Activated naive CD4-positive, alpha-beta T cell treated with anti-CD3 and anti-CD28 coated beads, Interleukin-2, amount 10 ng/mL, durations not matched to agents 7 days and 5 days (primary cell): ENCODE data around the gene EFHD1.
A peak's percentile ranks its signal among the peaks of the same experiment; 100 is the strongest.

Source experiments
- CTCF ChIA-PET: fragments of 350-600 bp; sonication (Branson Sonifier 250); formaldehyde crosslinking; loops from one replicate; lab custom pipeline; 2021; ENCODE audit warnings: antibody characterized with exemption; lab: Charles Lee
- DNase-seq: peaks from one replicate; pipeline ENCODE4 v3.0.0-alpha.2; 2020
- H3K27ac Mint-ChIP-seq: one replicate; pipeline ENCODE4 v1.8.0; 2021; ENCODE audit warnings: mild to moderate bottlenecking, moderate library complexity, mixed read lengths
- H3K27me3 Mint-ChIP-seq: one replicate; pipeline ENCODE4 v1.8.0; 2021; ENCODE audit warnings: mild to moderate bottlenecking, mixed read lengths
- H3K36me3 Mint-ChIP-seq: one replicate; pipeline ENCODE4 v1.8.0; 2021; ENCODE audit warnings: mixed read lengths
- H3K4me1 Mint-ChIP-seq: one replicate; pipeline ENCODE4 v1.8.0; 2021; ENCODE audit warnings: mixed read lengths
- H3K4me3 Mint-ChIP-seq: one replicate; pipeline ENCODE4 v1.8.0; 2021; ENCODE audit warnings: mild to moderate bottlenecking, moderate library complexity, mixed read lengths
- H3K9me3 Mint-ChIP-seq: one replicate; pipeline ENCODE4 v1.8.0; 2021; ENCODE audit warnings: mixed read lengths

EFHD1 gene

DNA sequence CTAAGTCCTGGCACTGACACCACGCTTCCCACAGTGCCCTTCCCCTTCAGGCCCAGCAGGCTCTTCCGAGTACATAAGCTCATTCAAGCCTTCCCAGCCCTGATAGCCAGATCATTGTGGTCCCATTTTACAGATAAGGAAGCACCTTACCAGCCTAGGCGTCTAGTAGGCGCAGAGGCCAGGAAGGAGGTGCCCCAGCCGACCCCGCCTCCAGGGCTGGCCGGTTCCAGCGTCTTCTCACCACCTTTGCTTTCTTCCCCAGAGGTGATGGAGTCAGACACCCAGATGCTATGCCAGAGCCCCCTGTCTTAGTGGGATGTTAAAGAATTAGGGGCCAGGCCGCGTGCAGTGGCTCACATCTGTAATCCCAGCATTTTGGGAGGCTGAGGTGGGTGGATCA is 28.9 kb upstream of the EFHD1 start:
- Mint-ChIP-seq H3K36me3 (no peaks in the 10 kb centered on the region), H3K27ac (no peak overlapping the region), H3K9me3 (no peaks in the 10 kb centered on the region), H3K4me3 (no peak overlapping the region), H3K27me3 (peaks cover 30% of the 10 kb centered on the region), H3K4me1 (peaks cover 11% of the 10 kb centered on the region)
- DNase-seq, result no peak
- CTCF ChIA-PET, result interaction anchor here (2.1 kb wide), 1 partner anchor 449 kb away, joined by 9 read pairs; no protein-coding TSS in a partner anchor

DNA sequence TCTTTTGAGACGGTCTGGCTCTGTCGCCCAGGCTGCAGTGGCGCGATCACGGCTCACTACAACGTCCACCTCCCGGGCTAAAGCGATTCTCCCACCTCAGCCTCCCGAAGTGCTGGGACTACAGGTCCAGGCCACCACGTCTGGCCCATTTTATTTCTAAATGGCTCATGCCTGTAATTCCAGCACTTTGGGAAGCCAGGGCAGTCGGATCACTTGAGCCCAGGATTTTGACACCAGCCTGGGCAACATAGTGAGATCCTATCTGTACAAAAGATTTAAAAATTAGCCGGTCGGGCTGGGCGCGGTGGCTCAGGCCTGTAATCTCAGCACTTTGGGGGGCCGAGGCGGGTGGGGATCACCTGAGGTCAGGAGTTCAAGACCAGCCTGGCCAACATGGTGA is 26.4 kb upstream of the EFHD1 start:
- peaks cover 32% of the 10 kb centered on the region for H3K27me3 Mint-ChIP-seq
- no peak overlapping the region for H3K27ac Mint-ChIP-seq
- no peaks in the 10 kb centered on the region for H3K9me3 Mint-ChIP-seq
- no peak for DNase-seq
- H3K4me3 Mint-ChIP-seq, result no peak overlapping the region
- peaks cover 11% of the 10 kb centered on the region for H3K4me1 Mint-ChIP-seq
- CTCF ChIA-PET, result interaction anchor here (0.6 to 0.7 kb wide), 2 partner anchors 13 to 72 kb away, joined by 3 read pairs; no protein-coding TSS in a partner anchor
- no peaks in the 10 kb centered on the region for H3K36me3 Mint-ChIP-seq

GRCh38 chr2:232609607-232610006 is 23.8 kb upstream of the EFHD1 start:
- DNase-seq, result no peak
- Mint-ChIP-seq H3K36me3 (no peaks in the 10 kb centered on the region), H3K4me3 (no peak overlapping the region), H3K27me3 (peaks cover 16% of the 10 kb centered on the region), H3K9me3 (no peaks in the 10 kb centered on the region), H3K27ac (no peak overlapping the region), H3K4me1 (peaks cover 11% of the 10 kb centered on the region)
- CTCF ChIA-PET, result interaction anchor here (0.8 to 2.0 kb wide), 2 partner anchors 9 to 49 kb away, joined by 3 to 6 read pairs; no protein-coding TSS in a partner anchor

DNA sequence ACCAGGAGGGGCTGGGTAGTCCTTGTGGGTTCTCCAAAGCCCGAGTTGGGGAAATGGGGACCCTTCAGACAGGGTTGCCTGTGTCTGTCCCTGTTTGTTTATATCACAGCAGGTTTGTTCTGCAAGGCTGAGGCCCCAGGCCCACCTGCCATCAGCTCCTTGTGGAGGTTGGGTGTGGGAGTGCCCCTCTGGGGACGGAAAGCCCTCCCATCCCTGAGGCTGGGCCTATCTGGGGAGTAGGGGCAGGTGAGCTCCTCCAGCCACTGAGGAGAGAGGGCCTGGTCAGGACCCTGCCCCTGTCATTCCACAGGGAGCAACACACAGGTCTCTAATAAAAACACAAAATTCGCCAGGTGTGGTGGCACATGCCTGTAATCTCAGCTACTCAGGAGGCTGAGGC is 23.3 kb upstream of the EFHD1 start:
- DNase-seq, result no peak
- no peaks in the 10 kb centered on the region for H3K9me3 Mint-ChIP-seq
- H3K4me3 Mint-ChIP-seq, result no peak overlapping the region
- peaks cover 11% of the 10 kb centered on the region for H3K4me1 Mint-ChIP-seq
- CTCF ChIA-PET, result interaction anchor here (0.8 to 2.0 kb wide), 2 partner anchors 10 to 49 kb away, joined by 3 to 6 read pairs; no protein-coding TSS in a partner anchor
- no peak overlapping the region for H3K27ac Mint-ChIP-seq
- H3K27me3 Mint-ChIP-seq, result peaks cover 14% of the 10 kb centered on the region
- no peaks in the 10 kb centered on the region for H3K36me3 Mint-ChIP-seq

DNA sequence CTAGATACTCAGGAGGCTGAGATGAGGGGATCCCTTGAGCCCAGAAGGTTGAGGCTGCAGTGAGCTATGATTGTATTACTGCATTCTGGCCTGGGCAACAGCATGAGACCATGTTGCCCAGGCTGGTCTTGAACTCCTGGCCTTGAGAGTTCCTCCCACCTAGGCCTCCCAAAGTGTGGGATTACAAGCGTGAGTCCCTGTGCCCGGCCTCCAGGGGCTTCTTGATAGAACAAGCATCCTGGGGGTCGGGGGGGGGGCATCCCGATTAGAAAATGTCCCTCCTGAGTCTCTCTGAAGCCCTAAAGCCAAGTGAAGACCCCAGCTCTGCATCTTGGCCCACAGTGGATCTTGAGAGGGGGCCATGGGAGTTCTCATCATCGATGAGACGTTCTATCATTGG is 22.3 kb upstream of the EFHD1 start:
- Mint-ChIP-seq H3K27me3 (peaks cover 9% of the 10 kb centered on the region), H3K4me3 (no peak overlapping the region), H3K4me1 (peaks cover 4% of the 10 kb centered on the region), H3K9me3 (no peaks in the 10 kb centered on the region), H3K36me3 (no peaks in the 10 kb centered on the region), H3K27ac (no peak overlapping the region)
- CTCF ChIA-PET, result interaction anchor here (0.9 to 2.1 kb wide), 7 partner anchors 9 to 25 kb away, joined by 3 to 8 read pairs (median 4); no protein-coding TSS in a partner anchor
- DNase-seq, result no peak

- peak; percentile 78 for DNase-seq
- Mint-ChIP-seq H3K4me1 (no peaks in the 10 kb centered on the region), H3K27me3 (peaks cover 4% of the 10 kb centered on the region), H3K9me3 (no peaks in the 10 kb centered on the region), H3K4me3 (no peak overlapping the region), H3K27ac (no peak overlapping the region), H3K36me3 (no peaks in the 10 kb centered on the region)
- CTCF ChIA-PET, result interaction anchor here (0.6 to 2.1 kb wide), 9 partner anchors 8 to 161 kb away, joined by 3 to 8 read pairs (median 3); no protein-coding TSS in a partner anchor
These were observed 21.7 kb upstream of the EFHD1 start for GRCh38 chr2:232611559-232612218.

GRCh38 chr2:232613538-232614134 is 19.8 kb upstream of the EFHD1 start:
- Mint-ChIP-seq H3K4me1 (no peaks in the 10 kb centered on the region), H3K9me3 (no peaks in the 10 kb centered on the region), H3K4me3 (no peak overlapping the region), H3K36me3 (no peaks in the 10 kb centered on the region), H3K27ac (no peak overlapping the region), H3K27me3 (peaks cover 8% of the 10 kb centered on the region)
- CTCF ChIA-PET, result interaction anchor here (0.9 kb wide), 1 partner anchor 517 kb away, joined by 3 read pairs; no protein-coding TSS in a partner anchor
- DNase-seq, result no peak

- Mint-ChIP-seq H3K27me3 (peaks cover 3% of the 10 kb centered on the region), H3K36me3 (no peaks in the 10 kb centered on the region), H3K9me3 (no peaks in the 10 kb centered on the region), H3K4me3 (no peak overlapping the region), H3K4me1 (no peaks in the 10 kb centered on the region), H3K27ac (no peak overlapping the region)
- CTCF ChIA-PET, result no interaction called here
- DNase-seq, result no peak
These were observed 18.1 kb upstream of the EFHD1 start for GRCh38 chr2:232615339-232615738.

GRCh38 chr2:232621186-232621585 is 12.2 kb upstream of the EFHD1 start:
- H3K27me3 Mint-ChIP-seq, result peaks cover 32% of the 10 kb centered on the region
- H3K27ac Mint-ChIP-seq, result no peak overlapping the region
- H3K4me3 Mint-ChIP-seq, result no peak overlapping the region
- no peak for DNase-seq
- no peaks in the 10 kb centered on the region for H3K4me1 Mint-ChIP-seq
- no peaks in the 10 kb centered on the region for H3K36me3 Mint-ChIP-seq
- no peaks in the 10 kb centered on the region for H3K9me3 Mint-ChIP-seq
- CTCF ChIA-PET, result no interaction called here

- no peak overlapping the region for H3K4me3 Mint-ChIP-seq
- peaks cover 33% of the 10 kb centered on the region for H3K27me3 Mint-ChIP-seq
- no peaks in the 10 kb centered on the region for H3K9me3 Mint-ChIP-seq
- H3K36me3 Mint-ChIP-seq, result no peaks in the 10 kb centered on the region
- no peak overlapping the region for H3K27ac Mint-ChIP-seq
- CTCF ChIA-PET, result no interaction called here
- no peaks in the 10 kb centered on the region for H3K4me1 Mint-ChIP-seq
- DNase-seq, result no peak
These were observed 10.8 kb upstream of the EFHD1 start for GRCh38 chr2:232622563-232622962.

GRCh38 chr2:232623768-232624765 is 9.3 kb upstream of the EFHD1 start:
- H3K4me1 Mint-ChIP-seq, result no peaks in the 10 kb centered on the region
- no peaks in the 10 kb centered on the region for H3K9me3 Mint-ChIP-seq
- no peaks in the 10 kb centered on the region for H3K36me3 Mint-ChIP-seq
- no peak overlapping the region for H3K27ac Mint-ChIP-seq
- CTCF ChIA-PET, result interaction anchor here (1.2 kb wide), 1 partner anchor 13 kb away, joined by 4 read pairs; no protein-coding TSS in a partner anchor
- DNase-seq, result no peak
- H3K27me3 Mint-ChIP-seq, result peaks cover 44% of the 10 kb centered on the region
- H3K4me3 Mint-ChIP-seq, result no peak overlapping the region

GRCh38 chr2:232626584-232626983 is 6.8 kb upstream of the EFHD1 start:
- H3K4me3 Mint-ChIP-seq, result no peak overlapping the region
- H3K27me3 Mint-ChIP-seq, result peaks cover 61% of the 10 kb centered on the region
- no peaks in the 10 kb centered on the region for H3K36me3 Mint-ChIP-seq
- H3K4me1 Mint-ChIP-seq, result no peaks in the 10 kb centered on the region
- H3K9me3 Mint-ChIP-seq, result no peaks in the 10 kb centered on the region
- CTCF ChIA-PET, result interaction anchor here (0.6 to 2.7 kb wide), 2 partner anchors 15 to 54 kb away, joined by 3 to 7 read pairs; no protein-coding TSS in a partner anchor
- DNase-seq, result no peak
- H3K27ac Mint-ChIP-seq, result no peak overlapping the region

- CTCF ChIA-PET, result no interaction called here
- H3K4me1 Mint-ChIP-seq, result peaks cover 6% of the 10 kb centered on the region
- H3K4me3 Mint-ChIP-seq, result no peak overlapping the region
- no peak overlapping the region for H3K27ac Mint-ChIP-seq
- H3K9me3 Mint-ChIP-seq, result no peaks in the 10 kb centered on the region
- no peak for DNase-seq
- H3K27me3 Mint-ChIP-seq, result peaks cover 69% of the 10 kb centered on the region
- H3K36me3 Mint-ChIP-seq, result no peaks in the 10 kb centered on the region
These were observed 4.8 kb upstream of the EFHD1 start for GRCh38 chr2:232628466-232629128.
